ENCODE measurements around the gene CYP26C1. TPM values are rescaled to one million over a fixed set of nuclear protein-coding genes. Genes with fewer than 3 reads are reported as not detected.

The CYP26C1 gene
- total RNA-seq, 1 donor from 2014 or later: 0.65 TPM

GRCh38 chr10:93064874-93065660 lies 4.5 kb downstream of the CYP26C1 start:
- DNase-seq (ENCODE audit: low read depth): no peak

- no peak for DNase-seq (ENCODE audit: low read depth)
Measured at GRCh38 chr10:93065675-93066543, 5.3 kb downstream of the CYP26C1 start.

DNA sequence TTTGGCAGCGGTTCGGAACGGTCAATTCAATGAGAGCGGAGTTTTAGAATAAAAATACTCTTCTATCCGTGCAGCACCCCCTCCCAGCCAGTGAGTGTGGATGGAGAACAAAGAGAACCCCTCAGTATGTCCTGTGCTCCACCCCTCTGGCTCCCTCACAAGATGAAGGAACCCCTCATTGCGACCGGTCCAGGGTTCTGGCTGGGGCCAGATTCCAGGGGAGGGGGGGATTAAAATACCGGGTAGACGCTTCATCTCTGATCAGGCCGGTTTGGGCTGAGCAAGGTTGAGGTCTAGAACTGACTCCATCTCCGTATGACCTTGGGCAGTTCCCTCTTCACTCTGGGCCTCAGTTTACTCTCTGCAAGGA lies 5.9 kb downstream of the CYP26C1 start:
- no peak for DNase-seq (ENCODE audit: low read depth)

DNA sequence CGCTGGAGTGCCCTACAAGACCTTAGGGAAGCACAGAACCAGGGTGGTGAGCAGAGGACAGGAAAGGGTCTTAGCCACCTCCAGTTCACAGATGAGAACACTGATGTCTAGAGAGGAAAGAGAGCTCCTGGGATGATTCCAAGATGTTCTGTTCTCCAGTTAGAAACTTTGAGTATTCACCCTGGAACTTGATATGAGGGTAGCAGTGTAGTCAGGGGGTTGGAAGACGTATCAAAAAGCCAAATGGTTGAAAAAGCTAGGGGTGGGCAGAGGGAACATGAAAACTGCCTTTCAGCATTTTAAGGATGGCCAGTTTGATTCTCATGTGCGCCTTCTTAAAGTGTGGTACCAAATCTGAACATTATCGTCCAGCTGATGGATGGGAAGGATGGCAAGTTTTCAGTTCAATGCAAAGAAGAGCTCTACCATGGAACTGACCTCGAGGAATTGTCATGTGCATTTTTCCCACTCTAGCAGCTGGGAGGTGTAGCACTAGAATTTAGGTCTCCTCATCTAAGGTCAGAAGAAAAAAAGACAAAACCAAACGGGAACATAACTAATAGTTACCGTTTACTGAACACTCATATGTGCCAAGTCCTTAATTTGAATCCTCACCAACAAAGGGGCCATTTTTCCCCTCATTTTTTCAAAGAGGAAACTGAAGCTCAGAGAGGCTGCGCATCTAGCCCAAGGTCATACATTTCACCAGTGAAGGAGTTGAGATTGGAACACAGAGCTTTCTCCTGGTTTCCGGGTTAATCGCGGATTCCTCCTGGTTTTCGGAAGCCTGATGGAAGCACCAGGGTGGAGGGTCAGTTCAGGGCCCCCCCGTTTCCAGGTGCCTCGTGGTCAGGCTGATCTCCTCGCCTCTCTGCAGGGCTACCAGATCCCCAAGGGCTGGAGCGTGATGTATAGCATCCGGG lies 7.1 kb downstream of the CYP26C1 start:
- no peak for DNase-seq (ENCODE audit: low read depth)

- no peak for DNase-seq (ENCODE audit: low read depth)
Measured at GRCh38 chr10:93068411-93069244, 8.0 kb downstream of the CYP26C1 start.

DNA sequence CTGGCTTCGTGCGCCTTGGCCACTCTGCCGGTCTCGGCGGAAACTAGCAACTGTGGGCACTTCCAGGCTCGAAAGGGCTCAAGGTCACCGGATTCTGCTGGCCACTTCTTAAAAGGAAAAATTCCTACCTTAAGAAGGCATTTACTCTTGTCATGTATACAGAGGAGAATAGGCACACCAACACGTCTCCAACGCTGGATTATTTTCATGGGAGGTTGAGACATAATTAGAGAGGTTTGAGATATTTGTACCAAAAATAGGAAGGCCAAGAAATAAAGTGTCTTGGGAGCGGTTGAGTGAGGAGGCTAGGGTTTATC lies 8.6 kb downstream of the CYP26C1 start:
- DNase-seq (ENCODE audit: low read depth): no peak

- no peak for DNase-seq (ENCODE audit: low read depth)
Measured at GRCh38 chr10:93070378-93071176, 10.0 kb downstream of the CYP26C1 start.

- no peak for DNase-seq (ENCODE audit: low read depth)
Measured at GRCh38 chr10:93071177-93071472, 10.5 kb downstream of the CYP26C1 start.

- peak; percentile 30 for DNase-seq (ENCODE audit: low read depth)
Measured at GRCh38 chr10:93071674-93072224, 11.2 kb downstream of the CYP26C1 start.

DNA sequence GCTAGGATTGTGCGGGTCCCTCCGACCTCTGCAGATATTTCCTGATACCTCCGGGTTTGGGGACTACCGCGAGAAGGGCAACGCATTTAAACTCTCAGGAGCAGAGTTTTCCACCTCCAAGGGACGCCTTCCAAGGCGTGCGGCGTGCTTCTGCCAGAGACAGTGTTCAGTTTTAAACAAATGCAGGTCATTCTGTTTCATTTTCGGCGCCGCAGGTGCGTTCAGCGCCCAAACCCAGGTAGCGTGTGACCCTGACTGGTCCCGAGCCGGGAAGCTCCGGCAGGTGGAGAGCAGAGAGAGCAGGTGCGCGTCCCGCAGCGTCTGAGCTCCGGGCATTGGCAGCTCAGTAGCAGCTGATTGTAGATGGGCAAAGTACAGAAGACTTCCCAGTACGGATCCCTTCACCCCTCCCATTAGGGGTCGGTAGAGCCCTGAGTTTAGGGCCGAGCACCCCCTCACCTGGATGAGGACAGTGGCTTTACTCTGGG lies 11.7 kb downstream of the CYP26C1 start:
- DNase-seq (ENCODE audit: low read depth): no peak

DNA sequence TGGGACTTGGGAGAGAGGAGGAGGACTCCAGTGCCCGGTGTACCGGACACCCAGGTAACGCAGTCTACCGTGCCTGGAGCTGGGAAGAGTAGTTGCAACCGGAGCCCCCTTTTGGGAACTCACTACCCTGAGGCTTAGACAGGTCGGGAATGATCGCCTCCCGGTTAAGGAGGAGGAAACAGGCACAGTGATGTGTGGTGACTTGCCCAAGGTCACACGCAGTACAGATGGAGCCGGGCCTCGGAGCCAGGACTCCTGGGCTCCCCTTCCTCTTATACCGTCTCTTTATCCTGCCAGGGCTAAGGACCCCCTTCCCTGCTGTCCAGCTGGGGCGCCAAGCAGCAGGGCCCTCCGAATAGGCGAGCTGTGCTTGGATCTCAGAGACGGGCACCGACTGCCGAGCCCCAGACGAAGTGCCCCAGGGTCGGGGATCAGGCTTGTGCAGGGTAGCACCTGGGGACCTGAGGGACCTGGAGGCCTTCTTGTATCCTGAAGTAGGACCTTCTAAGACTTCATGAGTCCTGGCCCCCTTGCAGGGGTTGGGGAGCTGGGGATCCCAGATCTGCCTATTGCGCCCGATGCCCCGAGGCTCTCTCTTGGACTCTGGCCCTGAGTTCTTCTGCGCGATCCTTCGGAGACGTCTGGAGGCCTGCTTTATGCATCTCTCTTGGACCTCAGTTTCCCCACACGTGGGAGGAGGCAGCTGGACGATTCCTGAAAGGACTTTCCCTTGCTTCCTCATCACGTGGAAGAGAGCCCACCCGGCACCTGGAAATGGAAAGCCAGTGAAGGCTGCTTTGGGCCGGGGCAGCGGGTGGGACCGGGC lies 12.3 kb downstream of the CYP26C1 start:
- DNase-seq (ENCODE audit: low read depth): no peak

- DNase-seq (ENCODE audit: low read depth): no peak
Measured at GRCh38 chr10:93073539-93074146, 13.0 kb downstream of the CYP26C1 start, which contains the start of gene CYP26A1. CYP26A1 (plus strand) TSS chr10:93073893; CDS start chr10:93073935, 42 bp downstream.

DNA sequence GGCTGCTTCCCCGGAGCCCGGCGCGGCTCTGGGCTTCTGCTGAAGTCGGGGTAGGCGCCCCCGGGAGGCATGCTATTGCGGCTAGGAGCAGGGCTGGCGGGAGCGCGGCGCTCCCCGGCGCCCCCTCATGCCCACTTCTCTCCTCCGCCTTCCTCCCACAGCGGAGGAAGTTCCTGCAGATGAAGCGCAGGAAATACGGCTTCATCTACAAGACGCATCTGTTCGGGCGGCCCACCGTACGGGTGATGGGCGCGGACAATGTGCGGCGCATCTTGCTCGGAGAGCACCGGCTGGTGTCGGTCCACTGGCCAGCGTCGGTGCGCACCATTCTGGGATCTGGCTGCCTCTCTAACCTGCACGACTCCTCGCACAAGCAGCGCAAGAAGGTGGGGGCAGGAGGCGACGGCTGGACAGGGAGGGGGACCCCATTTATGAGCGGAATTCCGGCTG lies 13.6 kb downstream of the CYP26C1 start:
- DNase-seq (ENCODE audit: low read depth): no peak

DNA sequence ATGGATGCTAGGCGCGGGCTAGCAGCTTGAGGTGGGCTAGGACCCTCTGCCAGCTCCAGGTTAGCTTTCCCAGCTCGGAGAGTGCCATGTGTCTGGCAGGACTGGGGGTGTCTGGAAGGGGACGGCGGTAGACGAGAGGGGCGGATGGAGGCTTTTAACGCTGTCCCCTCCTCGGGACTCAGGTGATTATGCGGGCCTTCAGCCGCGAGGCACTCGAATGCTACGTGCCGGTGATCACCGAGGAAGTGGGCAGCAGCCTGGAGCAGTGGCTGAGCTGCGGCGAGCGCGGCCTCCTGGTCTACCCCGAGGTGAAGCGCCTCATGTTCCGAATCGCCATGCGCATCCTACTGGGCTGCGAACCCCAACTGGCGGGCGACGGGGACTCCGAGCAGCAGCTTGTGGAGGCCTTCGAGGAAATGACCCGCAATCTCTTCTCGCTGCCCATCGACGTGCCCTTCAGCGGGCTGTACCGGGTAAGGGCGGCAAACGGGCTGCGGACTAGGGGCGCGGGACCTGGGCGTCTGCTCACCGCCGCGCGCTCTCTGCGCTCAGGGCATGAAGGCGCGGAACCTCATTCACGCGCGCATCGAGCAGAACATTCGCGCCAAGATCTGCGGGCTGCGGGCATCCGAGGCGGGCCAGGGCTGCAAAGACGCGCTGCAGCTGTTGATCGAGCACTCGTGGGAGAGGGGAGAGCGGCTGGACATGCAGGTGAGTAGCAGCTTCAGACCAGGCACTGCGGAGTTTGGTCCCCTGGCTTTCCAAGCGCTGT lies 14.2 kb downstream of the CYP26C1 start:
- no peak for DNase-seq (ENCODE audit: low read depth)

DNA sequence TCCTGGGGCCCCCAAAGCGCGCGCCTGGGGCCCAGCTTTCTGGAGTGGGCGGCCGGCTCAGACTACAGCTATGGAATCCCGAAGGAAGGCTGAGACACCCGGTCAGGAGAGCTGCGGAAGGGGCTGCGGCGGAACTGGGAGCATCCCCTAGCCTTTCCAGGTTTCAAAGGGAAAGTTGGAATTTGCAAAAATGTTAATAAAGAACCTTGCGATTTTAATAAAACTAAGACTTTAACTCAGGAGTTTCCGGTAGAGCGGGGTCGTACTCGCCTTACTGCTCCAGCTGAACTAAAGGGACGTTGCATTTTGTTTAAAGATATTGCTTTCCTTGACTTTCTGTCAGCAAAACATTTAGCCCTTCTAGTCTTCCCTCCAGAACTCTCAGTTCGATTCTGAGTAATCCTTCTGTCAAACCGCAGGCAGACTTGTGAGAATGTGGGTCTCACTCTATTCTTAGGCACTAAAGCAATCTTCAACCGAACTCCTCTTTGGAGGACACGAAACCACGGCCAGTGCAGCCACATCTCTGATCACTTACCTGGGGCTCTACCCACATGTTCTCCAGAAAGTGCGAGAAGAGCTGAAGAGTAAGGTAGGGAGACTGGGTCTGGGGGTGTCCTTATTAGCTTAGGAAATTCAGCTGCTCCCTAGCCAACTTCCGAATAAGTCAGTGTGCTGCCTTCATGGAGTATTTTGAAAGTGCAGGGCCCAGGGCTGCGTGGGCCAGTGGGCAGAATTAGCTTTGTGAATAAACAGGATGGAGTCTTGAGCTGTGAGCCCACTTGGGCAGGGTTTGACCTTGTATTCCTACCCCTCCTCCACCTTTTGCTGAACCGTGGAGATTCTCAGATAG lies 15.0 kb downstream of the CYP26C1 start:
- DNase-seq (ENCODE audit: low read depth): no peak

DNA sequence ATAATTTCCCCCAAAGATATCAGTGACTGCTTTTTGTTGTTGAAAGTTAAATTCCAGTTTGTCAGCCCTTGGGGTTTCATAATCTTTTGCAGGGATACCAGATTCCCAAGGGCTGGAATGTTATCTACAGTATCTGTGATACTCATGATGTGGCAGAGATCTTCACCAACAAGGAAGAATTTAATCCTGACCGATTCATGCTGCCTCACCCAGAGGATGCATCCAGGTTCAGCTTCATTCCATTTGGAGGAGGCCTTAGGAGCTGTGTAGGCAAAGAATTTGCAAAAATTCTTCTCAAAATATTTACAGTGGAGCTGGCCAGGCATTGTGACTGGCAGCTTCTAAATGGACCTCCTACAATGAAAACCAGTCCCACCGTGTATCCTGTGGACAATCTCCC lies 16.3 kb downstream of the CYP26C1 start:
- no peak for DNase-seq (ENCODE audit: low read depth)

DNA sequence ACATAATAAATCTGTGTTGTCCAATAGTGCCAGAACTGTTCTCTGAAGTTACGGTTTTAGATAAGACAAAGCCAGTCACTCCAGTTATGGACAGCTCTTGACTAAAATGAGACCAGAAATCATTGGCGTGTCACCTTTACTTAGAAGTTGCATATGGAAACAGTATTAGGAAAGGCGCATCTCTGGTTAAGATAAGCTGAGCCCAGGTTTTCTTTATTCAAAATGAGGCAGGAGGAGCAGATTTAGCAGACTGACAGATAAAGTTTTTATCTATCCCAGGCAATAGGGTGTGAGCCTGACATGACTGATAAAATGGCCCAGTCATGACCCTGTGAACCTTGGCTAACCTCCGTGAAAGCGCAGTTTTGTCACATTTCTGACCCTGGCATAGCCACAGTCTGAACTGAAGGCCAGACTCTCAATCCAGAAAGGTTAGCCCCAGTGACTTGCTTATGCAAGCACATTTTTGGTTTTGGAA lies 17.3 kb downstream of the CYP26C1 start:
- no peak for DNase-seq (ENCODE audit: low read depth)

All from renal cortical epithelial cell (primary cell).